ENCODE measurements around the gene ARSG. TPM values are rescaled to one million over a fixed set of nuclear protein-coding genes. Genes with fewer than 3 reads are reported as not detected.

Gene ARSG
- total and polyA plus RNA-seq, 2 experiments from 2014 or later: 1.7 to 5.1 TPM

DNA sequence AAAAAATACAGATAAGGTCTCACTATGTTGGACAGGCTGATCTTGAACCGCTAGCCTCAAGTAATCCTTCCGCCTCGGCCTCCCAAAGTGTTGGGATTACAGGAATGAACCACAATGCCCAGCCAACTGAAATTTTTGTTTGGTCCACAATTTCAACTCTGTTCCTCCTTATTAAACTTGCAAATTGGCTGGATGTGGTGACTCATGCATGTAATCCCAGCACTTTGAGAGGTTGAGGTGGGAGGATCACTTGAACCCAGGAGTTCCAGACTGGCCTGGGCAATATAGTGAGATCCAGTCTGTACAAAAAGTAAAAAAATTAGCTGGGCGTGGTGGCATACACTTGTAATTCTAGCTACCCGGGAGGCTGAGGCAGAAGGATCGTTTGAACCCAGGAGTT is 13.4 kb downstream of the ARSG start:
- DNase-seq (ENCODE audit: low spot score) (no peak), ATAC-seq (no peak)
- H3K4me2 ChIP-seq: no peak overlapping the region
- no peaks in the 10 kb centered on the region for H3K27me3 ChIP-seq (ENCODE audit: insufficient read depth)
- H3K4me3 ChIP-seq: no peak overlapping the region
- peaks cover 11% of the 10 kb centered on the region for H3K27me3 Mint-ChIP-seq (ENCODE audit: insufficient read depth, low read depth, poor library complexity)
- H3K27ac ChIP-seq (ENCODE audit: low read depth): no peak overlapping the region
- H2AFZ ChIP-seq: no peak overlapping the region
- no peaks in the 10 kb centered on the region; the same call in 1 of the 2 replicates for H3K4me1 ChIP-seq (ENCODE audit: insufficient read depth)
- H3K9me3 Mint-ChIP-seq: no peaks in the 10 kb centered on the region; the same call in 1 of the 3 replicates
- no peaks in the 10 kb centered on the region for H3K36me3 ChIP-seq (ENCODE audit: insufficient read depth)
- H3F3A ChIP-seq (replicated peaks; ENCODE audit: low read depth): 0 out of 2 replicates have a peak, but pooled peaks cover 3% of the 10 kb centered on the region
- no peaks in the 10 kb centered on the region for H3K79me2 ChIP-seq (replicated peaks; ENCODE audit: insufficient read depth)
- no peaks in the 10 kb centered on the region for H4K20me1 ChIP-seq (replicated peaks; ENCODE audit: insufficient read depth)
- no peak overlapping the region for H3K4me3 Mint-ChIP-seq
- H3K9me2 ChIP-seq (ENCODE audit: insufficient read depth): no peaks in the 10 kb centered on the region
- no peak for TF ChIP-seq CREB1 (CRISPR knock-in tag; IDR thresholded peaks at IDR 0.05; ENCODE audit: low read depth)
- TF ChIP-seq EZH2 (IDR thresholded peaks at IDR 0.05; ENCODE audit: low read depth, unreplicated experiment): no peak
- no peak for TF ChIP-seq POLR2AphosphoS5 (IDR thresholded peaks at IDR 0.05; ENCODE audit: low read depth)
- no peak for TF ChIP-seq NANOG (IDR thresholded peaks at IDR 0.05; ENCODE audit: borderline replicate concordance)
- TF ChIP-seq JUNB (IDR thresholded peaks at IDR 0.05; ENCODE audit: unreplicated experiment): no peak
- no peak for TF ChIP-seq ETS1 (IDR thresholded peaks at IDR 0.05)
- TF ChIP-seq, protein P1, sequence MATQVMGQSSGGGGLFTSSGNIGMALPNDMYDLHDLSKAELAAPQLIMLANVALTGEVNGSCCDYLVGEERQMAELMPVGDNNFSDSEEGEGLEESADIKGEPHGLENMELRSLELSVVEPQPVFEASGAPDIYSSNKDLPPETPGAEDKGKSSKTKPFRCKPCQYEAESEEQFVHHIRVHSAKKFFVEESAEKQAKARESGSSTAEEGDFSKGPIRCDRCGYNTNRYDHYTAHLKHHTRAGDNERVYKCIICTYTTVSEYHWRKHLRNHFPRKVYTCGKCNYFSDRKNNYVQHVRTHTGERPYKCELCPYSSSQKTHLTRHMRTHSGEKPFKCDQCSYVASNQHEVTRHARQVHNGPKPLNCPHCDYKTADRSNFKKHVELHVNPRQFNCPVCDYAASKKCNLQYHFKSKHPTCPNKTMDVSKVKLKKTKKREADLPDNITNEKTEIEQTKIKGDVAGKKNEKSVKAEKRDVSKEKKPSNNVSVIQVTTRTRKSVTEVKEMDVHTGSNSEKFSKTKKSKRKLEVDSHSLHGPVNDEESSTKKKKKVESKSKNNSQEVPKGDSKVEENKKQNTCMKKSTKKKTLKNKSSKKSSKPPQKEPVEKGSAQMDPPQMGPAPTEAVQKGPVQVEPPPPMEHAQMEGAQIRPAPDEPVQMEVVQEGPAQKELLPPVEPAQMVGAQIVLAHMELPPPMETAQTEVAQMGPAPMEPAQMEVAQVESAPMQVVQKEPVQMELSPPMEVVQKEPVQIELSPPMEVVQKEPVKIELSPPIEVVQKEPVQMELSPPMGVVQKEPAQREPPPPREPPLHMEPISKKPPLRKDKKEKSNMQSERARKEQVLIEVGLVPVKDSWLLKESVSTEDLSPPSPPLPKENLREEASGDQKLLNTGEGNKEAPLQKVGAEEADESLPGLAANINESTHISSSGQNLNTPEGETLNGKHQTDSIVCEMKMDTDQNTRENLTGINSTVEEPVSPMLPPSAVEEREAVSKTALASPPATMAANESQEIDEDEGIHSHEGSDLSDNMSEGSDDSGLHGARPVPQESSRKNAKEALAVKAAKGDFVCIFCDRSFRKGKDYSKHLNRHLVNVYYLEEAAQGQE (IDR thresholded peaks at IDR 0.05; ENCODE audit: unreplicated experiment): no peak
- no peak for TF ChIP-seq ZNF114 (CRISPR knock-in tag; IDR thresholded peaks at IDR 0.05)
- no peak for TF ChIP-seq ZNF331 (CRISPR knock-in tag; IDR thresholded peaks at IDR 0.05; ENCODE audit: low read depth)
- no peak for TF ChIP-seq EZH2phosphoT487 (IDR thresholded peaks at IDR 0.05; ENCODE audit: unreplicated experiment)
- TF ChIP-seq, protein P2, sequence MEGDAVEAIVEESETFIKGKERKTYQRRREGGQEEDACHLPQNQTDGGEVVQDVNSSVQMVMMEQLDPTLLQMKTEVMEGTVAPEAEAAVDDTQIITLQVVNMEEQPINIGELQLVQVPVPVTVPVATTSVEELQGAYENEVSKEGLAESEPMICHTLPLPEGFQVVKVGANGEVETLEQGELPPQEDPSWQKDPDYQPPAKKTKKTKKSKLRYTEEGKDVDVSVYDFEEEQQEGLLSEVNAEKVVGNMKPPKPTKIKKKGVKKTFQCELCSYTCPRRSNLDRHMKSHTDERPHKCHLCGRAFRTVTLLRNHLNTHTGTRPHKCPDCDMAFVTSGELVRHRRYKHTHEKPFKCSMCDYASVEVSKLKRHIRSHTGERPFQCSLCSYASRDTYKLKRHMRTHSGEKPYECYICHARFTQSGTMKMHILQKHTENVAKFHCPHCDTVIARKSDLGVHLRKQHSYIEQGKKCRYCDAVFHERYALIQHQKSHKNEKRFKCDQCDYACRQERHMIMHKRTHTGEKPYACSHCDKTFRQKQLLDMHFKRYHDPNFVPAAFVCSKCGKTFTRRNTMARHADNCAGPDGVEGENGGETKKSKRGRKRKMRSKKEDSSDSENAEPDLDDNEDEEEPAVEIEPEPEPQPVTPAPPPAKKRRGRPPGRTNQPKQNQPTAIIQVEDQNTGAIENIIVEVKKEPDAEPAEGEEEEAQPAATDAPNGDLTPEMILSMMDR (conservative IDR thresholded peaks at IDR 0.05; ENCODE audit: low read depth in 2 of 2): no peak
- TF ChIP-seq, protein P3, sequence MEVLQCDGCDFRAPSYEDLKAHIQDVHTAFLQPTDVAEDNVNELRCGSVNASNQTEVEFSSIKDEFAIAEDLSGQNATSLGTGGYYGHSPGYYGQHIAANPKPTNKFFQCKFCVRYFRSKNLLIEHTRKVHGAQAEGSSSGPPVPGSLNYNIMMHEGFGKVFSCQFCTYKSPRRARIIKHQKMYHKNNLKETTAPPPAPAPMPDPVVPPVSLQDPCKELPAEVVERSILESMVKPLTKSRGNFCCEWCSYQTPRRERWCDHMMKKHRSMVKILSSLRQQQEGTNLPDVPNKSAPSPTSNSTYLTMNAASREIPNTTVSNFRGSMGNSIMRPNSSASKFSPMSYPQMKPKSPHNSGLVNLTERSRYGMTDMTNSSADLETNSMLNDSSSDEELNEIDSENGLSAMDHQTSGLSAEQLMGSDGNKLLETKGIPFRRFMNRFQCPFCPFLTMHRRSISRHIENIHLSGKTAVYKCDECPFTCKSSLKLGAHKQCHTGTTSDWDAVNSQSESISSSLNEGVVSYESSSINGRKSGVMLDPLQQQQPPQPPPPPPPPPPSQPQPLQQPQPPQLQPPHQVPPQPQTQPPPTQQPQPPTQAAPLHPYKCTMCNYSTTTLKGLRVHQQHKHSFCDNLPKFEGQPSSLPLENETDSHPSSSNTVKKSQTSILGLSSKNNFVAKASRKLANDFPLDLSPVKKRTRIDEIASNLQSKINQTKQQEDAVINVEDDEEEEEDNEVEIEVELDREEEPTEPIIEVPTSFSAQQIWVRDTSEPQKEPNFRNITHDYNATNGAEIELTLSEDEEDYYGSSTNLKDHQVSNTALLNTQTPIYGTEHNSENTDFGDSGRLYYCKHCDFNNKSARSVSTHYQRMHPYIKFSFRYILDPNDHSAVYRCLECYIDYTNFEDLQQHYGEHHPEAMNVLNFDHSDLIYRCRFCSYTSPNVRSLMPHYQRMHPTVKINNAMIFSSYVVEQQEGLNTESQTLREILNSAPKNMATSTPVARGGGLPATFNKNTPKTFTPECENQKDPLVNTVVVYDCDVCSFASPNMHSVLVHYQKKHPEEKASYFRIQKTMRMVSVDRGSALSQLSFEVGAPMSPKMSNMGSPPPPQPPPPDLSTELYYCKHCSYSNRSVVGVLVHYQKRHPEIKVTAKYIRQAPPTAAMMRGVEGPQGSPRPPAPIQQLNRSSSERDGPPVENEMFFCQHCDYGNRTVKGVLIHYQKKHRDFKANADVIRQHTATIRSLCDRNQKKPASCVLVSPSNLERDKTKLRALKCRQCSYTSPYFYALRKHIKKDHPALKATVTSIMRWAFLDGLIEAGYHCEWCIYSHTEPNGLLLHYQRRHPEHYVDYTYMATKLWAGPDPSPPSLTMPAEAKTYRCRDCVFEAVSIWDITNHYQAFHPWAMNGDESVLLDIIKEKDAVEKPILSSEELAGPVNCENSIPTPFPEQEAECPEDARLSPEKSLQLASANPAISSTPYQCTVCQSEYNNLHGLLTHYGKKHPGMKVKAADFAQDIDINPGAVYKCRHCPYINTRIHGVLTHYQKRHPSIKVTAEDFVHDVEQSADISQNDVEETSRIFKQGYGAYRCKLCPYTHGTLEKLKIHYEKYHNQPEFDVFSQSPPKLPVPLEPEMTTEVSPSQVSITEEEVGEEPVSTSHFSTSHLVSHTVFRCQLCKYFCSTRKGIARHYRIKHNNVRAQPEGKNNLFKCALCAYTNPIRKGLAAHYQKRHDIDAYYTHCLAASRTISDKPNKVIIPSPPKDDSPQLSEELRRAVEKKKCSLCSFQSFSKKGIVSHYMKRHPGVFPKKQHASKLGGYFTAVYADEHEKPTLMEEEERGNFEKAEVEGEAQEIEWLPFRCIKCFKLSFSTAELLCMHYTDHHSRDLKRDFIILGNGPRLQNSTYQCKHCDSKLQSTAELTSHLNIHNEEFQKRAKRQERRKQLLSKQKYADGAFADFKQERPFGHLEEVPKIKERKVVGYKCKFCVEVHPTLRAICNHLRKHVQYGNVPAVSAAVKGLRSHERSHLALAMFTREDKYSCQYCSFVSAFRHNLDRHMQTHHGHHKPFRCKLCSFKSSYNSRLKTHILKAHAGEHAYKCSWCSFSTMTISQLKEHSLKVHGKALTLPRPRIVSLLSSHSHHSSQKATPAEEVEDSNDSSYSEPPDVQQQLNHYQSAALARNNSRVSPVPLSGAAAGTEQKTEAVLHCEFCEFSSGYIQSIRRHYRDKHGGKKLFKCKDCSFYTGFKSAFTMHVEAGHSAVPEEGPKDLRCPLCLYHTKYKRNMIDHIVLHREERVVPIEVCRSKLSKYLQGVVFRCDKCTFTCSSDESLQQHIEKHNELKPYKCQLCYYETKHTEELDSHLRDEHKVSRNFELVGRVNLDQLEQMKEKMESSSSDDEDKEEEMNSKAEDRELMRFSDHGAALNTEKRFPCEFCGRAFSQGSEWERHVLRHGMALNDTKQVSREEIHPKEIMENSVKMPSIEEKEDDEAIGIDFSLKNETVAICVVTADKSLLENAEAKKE (CRISPR knock-in tag; IDR thresholded peaks at IDR 0.05): no peak
- no peak for TF ChIP-seq STAT1 (IDR thresholded peaks at IDR 0.05; ENCODE audit: unreplicated experiment)
- peaks cover 18% of the 10 kb centered on the region for H3K4me1 Mint-ChIP-seq
- no peak overlapping the region for H3K27ac Mint-ChIP-seq
- peaks cover 17% of the 10 kb centered on the region for H3K36me3 Mint-ChIP-seq (ENCODE audit: low read depth)
